Measurements from ENCODE around the gene CHRNA4. TPM values are rescaled to one million over a fixed set of nuclear protein-coding genes. Genes with fewer than 3 reads are reported as not detected.

The CHRNA4 gene
- total RNA-seq, 1 donor from 2014 or later, result 165 TPM

DNA sequence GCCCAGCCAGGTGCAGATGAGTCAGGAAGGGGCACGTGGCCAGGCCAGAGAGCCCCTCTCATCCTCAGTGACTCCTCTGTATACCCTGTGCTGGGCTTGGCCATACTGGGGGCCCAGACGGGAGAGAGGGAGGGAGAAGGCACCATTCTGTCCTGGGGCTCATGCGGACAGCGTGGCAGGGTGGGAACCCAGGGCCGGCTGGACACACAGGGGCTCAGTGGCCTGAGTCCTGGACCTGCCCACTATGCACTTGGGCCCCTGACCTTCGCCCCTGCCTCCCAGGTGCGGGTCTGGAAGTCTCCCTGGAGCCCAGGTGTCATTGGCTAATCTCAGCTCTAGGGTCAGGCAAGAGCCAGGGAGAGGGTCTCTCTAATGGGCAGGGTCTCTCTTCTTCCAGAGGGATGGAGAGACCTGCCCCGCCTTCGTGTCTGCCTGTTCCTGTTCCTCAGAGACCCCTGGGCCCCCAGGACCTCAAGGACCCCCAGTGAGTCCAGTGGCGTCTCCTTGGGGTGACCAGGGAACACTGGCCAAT, 40.5 kb downstream of the CHRNA4 start:
- no peak overlapping the region for H3K4me3 Mint-ChIP-seq (ENCODE audit: unreplicated experiment)
- peak; percentile 10 for DNase-seq
- TF ChIP-seq, protein P1, sequence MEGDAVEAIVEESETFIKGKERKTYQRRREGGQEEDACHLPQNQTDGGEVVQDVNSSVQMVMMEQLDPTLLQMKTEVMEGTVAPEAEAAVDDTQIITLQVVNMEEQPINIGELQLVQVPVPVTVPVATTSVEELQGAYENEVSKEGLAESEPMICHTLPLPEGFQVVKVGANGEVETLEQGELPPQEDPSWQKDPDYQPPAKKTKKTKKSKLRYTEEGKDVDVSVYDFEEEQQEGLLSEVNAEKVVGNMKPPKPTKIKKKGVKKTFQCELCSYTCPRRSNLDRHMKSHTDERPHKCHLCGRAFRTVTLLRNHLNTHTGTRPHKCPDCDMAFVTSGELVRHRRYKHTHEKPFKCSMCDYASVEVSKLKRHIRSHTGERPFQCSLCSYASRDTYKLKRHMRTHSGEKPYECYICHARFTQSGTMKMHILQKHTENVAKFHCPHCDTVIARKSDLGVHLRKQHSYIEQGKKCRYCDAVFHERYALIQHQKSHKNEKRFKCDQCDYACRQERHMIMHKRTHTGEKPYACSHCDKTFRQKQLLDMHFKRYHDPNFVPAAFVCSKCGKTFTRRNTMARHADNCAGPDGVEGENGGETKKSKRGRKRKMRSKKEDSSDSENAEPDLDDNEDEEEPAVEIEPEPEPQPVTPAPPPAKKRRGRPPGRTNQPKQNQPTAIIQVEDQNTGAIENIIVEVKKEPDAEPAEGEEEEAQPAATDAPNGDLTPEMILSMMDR (IDR thresholded peaks at IDR 0.05; ENCODE audit: partially characterized antibody, unreplicated experiment), result no peak
- H3K9me3 Mint-ChIP-seq (ENCODE audit: unreplicated experiment), result no peaks in the 10 kb centered on the region
- peaks cover 8% of the 10 kb centered on the region for H3K4me1 Mint-ChIP-seq (ENCODE audit: low read depth, unreplicated experiment)
- no peaks in the 10 kb centered on the region for H3K36me3 Mint-ChIP-seq (ENCODE audit: unreplicated experiment)
- H3K27ac Mint-ChIP-seq (ENCODE audit: unreplicated experiment), result no peak overlapping the region
- peaks cover 6% of the 10 kb centered on the region for H3K27me3 Mint-ChIP-seq (ENCODE audit: unreplicated experiment)

DNA sequence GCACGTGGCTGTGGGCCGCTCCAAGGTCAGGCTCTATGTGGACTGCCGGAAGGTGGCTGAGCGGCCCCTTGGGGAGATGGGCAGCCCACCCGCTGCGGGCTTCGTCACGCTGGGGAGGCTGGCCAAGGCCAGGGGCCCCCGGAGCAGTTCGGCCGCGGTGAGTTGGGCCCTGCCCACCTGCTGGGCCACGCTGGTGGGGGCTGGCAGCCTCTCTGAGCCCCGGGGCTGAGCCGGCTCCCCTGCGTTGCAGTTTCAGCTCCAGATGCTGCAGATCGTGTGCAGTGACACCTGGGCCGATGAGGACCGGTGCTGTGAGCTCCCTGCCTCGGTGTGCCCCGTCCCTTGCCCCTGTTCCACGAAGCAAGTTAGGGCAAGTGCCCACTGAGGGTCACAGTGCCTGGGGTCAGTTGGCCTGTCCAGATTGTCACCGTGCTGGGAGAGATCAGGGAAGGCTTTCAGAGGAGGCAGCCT, 41.1 kb downstream of the CHRNA4 start:
- peaks cover 6% of the 10 kb centered on the region for H3K27me3 Mint-ChIP-seq (ENCODE audit: unreplicated experiment)
- no peaks in the 10 kb centered on the region for H3K36me3 Mint-ChIP-seq (ENCODE audit: unreplicated experiment)
- TF ChIP-seq, protein P1 (IDR thresholded peaks at IDR 0.05; ENCODE audit: partially characterized antibody, unreplicated experiment), result no peak
- H3K27ac Mint-ChIP-seq (ENCODE audit: unreplicated experiment), result no peak overlapping the region
- peaks cover 8% of the 10 kb centered on the region for H3K4me1 Mint-ChIP-seq (ENCODE audit: low read depth, unreplicated experiment)
- DNase-seq, result no peak
- H3K9me3 Mint-ChIP-seq (ENCODE audit: unreplicated experiment), result no peaks in the 10 kb centered on the region
- H3K4me3 Mint-ChIP-seq (ENCODE audit: unreplicated experiment), result no peak overlapping the region

DNA sequence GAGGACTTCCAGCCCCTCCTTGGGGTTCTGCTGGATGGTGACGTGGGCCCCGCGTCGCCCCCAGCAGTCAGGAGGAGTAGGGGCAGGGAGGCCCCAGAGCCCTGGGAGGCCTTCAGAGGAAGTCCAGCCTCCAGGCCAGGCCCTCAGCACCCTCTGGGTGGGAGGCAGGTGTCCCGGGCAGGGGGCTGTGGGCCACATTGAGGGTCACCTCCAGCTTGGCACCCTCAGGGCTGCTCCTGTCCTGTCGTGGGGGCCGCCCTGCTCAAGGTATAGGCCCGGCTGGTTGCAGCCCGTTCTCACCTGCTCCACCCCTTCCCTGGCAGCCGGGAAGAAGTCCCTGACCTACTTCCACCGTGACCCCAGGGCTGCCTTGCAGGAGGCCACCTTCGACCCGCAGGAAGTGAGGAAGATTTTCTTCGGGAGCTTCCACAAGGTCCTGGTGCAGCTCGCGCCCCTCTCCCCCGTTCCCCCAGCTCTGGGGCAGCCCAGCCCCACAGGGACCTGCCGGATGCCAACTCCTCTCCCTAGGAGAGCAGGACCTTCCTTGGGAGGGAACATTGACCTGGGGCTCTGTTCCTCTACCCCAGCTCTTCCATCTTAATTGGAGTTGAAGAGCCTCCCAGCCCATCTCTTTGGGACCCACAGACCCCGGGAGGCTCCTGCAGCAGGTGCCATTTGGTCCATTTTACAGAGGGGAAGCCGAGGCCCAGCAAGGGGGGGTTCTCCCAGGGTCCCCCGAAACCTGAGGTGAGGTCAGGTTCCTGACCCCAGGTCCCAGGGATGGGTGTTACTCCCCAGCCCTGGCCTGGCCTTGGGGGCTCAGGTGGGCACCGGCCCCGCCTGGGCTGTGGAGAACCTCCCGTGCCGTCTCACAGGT, 41.7 kb downstream of the CHRNA4 start:
- H3K27me3 Mint-ChIP-seq (ENCODE audit: unreplicated experiment), result peaks cover 6% of the 10 kb centered on the region
- H3K4me1 Mint-ChIP-seq (ENCODE audit: low read depth, unreplicated experiment), result peaks cover 8% of the 10 kb centered on the region
- no peak overlapping the region for H3K4me3 Mint-ChIP-seq (ENCODE audit: unreplicated experiment)
- peak; percentile 10 for DNase-seq
- H3K36me3 Mint-ChIP-seq (ENCODE audit: unreplicated experiment), result no peaks in the 10 kb centered on the region
- TF ChIP-seq, protein P1 (IDR thresholded peaks at IDR 0.05; ENCODE audit: partially characterized antibody, unreplicated experiment), result no peak
- H3K27ac Mint-ChIP-seq (ENCODE audit: unreplicated experiment), result no peak overlapping the region
- no peaks in the 10 kb centered on the region for H3K9me3 Mint-ChIP-seq (ENCODE audit: unreplicated experiment)

GRCh38 chr20:63318391-63319163, 42.6 kb downstream of the CHRNA4 start:
- Mint-ChIP-seq H3K4me1 (ENCODE audit: low read depth, unreplicated experiment) (peaks cover 5% of the 10 kb centered on the region), H3K27ac (ENCODE audit: unreplicated experiment) (no peak overlapping the region)

More at GRCh38 chr20:63318391-63319163, 42.6 kb downstream of the CHRNA4 start:
- Mint-ChIP-seq H3K36me3 (ENCODE audit: unreplicated experiment) (no peaks in the 10 kb centered on the region), H3K27me3 (ENCODE audit: unreplicated experiment) (peaks cover 4% of the 10 kb centered on the region), H3K9me3 (ENCODE audit: unreplicated experiment) (no peaks in the 10 kb centered on the region), H3K4me3 (ENCODE audit: unreplicated experiment) (no peak overlapping the region)
- DNase-seq, result peak; percentile 10
- TF ChIP-seq, protein P1 (IDR thresholded peaks at IDR 0.05; ENCODE audit: partially characterized antibody, unreplicated experiment), result no peak

Measured in glutamatergic neuron (in vitro differentiated cells).